ENCODE data around the gene TSBP1.
"Not testable (repeated sequence)": the region's sequence is repeated elsewhere in the genome, so short reads cannot be mapped to it uniquely, and the experiment has no call there.

The TSBP1 gene

GRCh38 chr6:32382757-32383420 is 11.2 kb upstream of the TSBP1 start:
- DNase-seq: no peak
- in situ Hi-C loops (cut with HindIII; ENCODE audit: low pct_ligation_motif_present, low pct_unique_long_range_greater_than_20kb, low sequenced_read_pairs): no loop called here

GRCh38 chr6:32379545-32379944 is 7.8 kb upstream of the TSBP1 start:
- in situ Hi-C loops (cut with HindIII; ENCODE audit: low pct_ligation_motif_present, low pct_unique_long_range_greater_than_20kb, low sequenced_read_pairs): no loop called here
- DNase-seq: no peak

- in situ Hi-C loops (cut with HindIII; ENCODE audit: low pct_ligation_motif_present, low pct_unique_long_range_greater_than_20kb, low sequenced_read_pairs): no loop called here
These were observed 4.2 kb upstream of the TSBP1 start for GRCh38 chr6:32375739-32376529.

GRCh38 chr6:32371229-32371628 is 474 bp downstream of the TSBP1 start:
- no peak for DNase-seq
- in situ Hi-C loops (cut with HindIII; ENCODE audit: low pct_ligation_motif_present, low pct_unique_long_range_greater_than_20kb, low sequenced_read_pairs): no loop called here

More at GRCh38 chr6:32375739-32376529, 4.2 kb upstream of the TSBP1 start:
- DNase-seq: no peak

GRCh38 chr6:32370505-32370904 is 1.2 kb downstream of the TSBP1 start:
- no peak for DNase-seq
- in situ Hi-C loops (cut with HindIII; ENCODE audit: low pct_ligation_motif_present, low pct_unique_long_range_greater_than_20kb, low sequenced_read_pairs): no loop called here

- peak; percentile 62 for DNase-seq
- in situ Hi-C loops (cut with HindIII; ENCODE audit: low pct_ligation_motif_present, low pct_unique_long_range_greater_than_20kb, low sequenced_read_pairs): no loop called here
These were observed 2.0 kb downstream of the TSBP1 start for GRCh38 chr6:32369660-32370059.

GRCh38 chr6:32367644-32368043 is 4.1 kb downstream of the TSBP1 start:
- in situ Hi-C loops (cut with HindIII; ENCODE audit: low pct_ligation_motif_present, low pct_unique_long_range_greater_than_20kb, low sequenced_read_pairs): no loop called here
- DNase-seq: no peak

GRCh38 chr6:32359225-32359624 is 12.5 kb downstream of the TSBP1 start:
- in situ Hi-C loops (cut with HindIII; ENCODE audit: low pct_ligation_motif_present, low pct_unique_long_range_greater_than_20kb, low sequenced_read_pairs); DNase-seq: not testable (repeated sequence)

GRCh38 chr6:32358548-32358947 is 13.2 kb downstream of the TSBP1 start:
- in situ Hi-C loops (cut with HindIII; ENCODE audit: low pct_ligation_motif_present, low pct_unique_long_range_greater_than_20kb, low sequenced_read_pairs); DNase-seq: not testable (repeated sequence)

- no peak for DNase-seq
- in situ Hi-C loops (cut with HindIII; ENCODE audit: low pct_ligation_motif_present, low pct_unique_long_range_greater_than_20kb, low sequenced_read_pairs): no loop called here
These were observed 16.7 kb downstream of the TSBP1 start for GRCh38 chr6:32355018-32355417.

GRCh38 chr6:32353348-32353747 is 18.4 kb downstream of the TSBP1 start:
- no peak for DNase-seq
- in situ Hi-C loops (cut with HindIII; ENCODE audit: low pct_ligation_motif_present, low pct_unique_long_range_greater_than_20kb, low sequenced_read_pairs): no loop called here

- no peak for DNase-seq
- in situ Hi-C loops (cut with HindIII; ENCODE audit: low pct_ligation_motif_present, low pct_unique_long_range_greater_than_20kb, low sequenced_read_pairs): no loop called here
These were observed 31.5 kb downstream of the TSBP1 start for GRCh38 chr6:32340242-32340641.

- DNase-seq: no peak
- in situ Hi-C loops (cut with HindIII; ENCODE audit: low pct_ligation_motif_present, low pct_unique_long_range_greater_than_20kb, low sequenced_read_pairs): no loop called here
These were observed 34.4 kb downstream of the TSBP1 start for GRCh38 chr6:32337186-32337805.

- in situ Hi-C loops (cut with HindIII; ENCODE audit: low pct_ligation_motif_present, low pct_unique_long_range_greater_than_20kb, low sequenced_read_pairs): no loop called here
- no peak for DNase-seq
These were observed 39.3 kb downstream of the TSBP1 start for GRCh38 chr6:32332433-32332832.

GRCh38 chr6:32329141-32329540 is 42.6 kb downstream of the TSBP1 start:
- in situ Hi-C loops (cut with HindIII; ENCODE audit: low pct_ligation_motif_present, low pct_unique_long_range_greater_than_20kb, low sequenced_read_pairs): no loop called here
- no peak for DNase-seq

- no peak for DNase-seq
- in situ Hi-C loops (cut with HindIII; ENCODE audit: low pct_ligation_motif_present, low pct_unique_long_range_greater_than_20kb, low sequenced_read_pairs): no loop called here
These were observed 44.6 kb downstream of the TSBP1 start for GRCh38 chr6:32327103-32327502.

GRCh38 chr6:32318501-32318900 is 53.2 kb downstream of the TSBP1 start:
- no peak for DNase-seq
- in situ Hi-C loops (cut with HindIII; ENCODE audit: low pct_ligation_motif_present, low pct_unique_long_range_greater_than_20kb, low sequenced_read_pairs): no loop called here

- no peak for DNase-seq
- in situ Hi-C loops (cut with HindIII; ENCODE audit: low pct_ligation_motif_present, low pct_unique_long_range_greater_than_20kb, low sequenced_read_pairs): no loop called here
These were observed 54.2 kb downstream of the TSBP1 start for GRCh38 chr6:32317541-32317940.

GRCh38 chr6:32313964-32314363 is 57.7 kb downstream of the TSBP1 start:
- DNase-seq: no peak
- in situ Hi-C loops (cut with HindIII; ENCODE audit: low pct_ligation_motif_present, low pct_unique_long_range_greater_than_20kb, low sequenced_read_pairs): no loop called here
